ENCODE measurements around the gene CD300LG. TPM values are rescaled to one million over a fixed set of nuclear protein-coding genes. Genes with fewer than 3 reads are reported as not detected.

CD300LG gene
- total RNA-seq, 4 donors from 2014 or later, result 4.0 to 12.9 (median 8.1) TPM

- 87 to 91% methylated on average over 8 to 10 of the region's 10 CpGs for WGBS, 2 donors
- DNase-seq (ENCODE audit: low spot score in 2 of 2), result no peak
- H3K36me3 ChIP-seq, result peaks cover 0 to 65% (median 0%) of the 10 kb centered on the region in 3 donors
Measured at GRCh38 chr17:43812396-43813265, 34.3 kb upstream of the CD300LG start.

GRCh38 chr17:43813386-43813785 is 33.6 kb upstream of the CD300LG start:
- Histone ChIP-seq H3K27ac (no peak overlapping the region), H3K4me3 (no peak overlapping the region), H3K4me1 (no peaks in the 10 kb centered on the region), H3K27me3 (no peaks in the 10 kb centered on the region), H3K9me3 (no peaks in the 10 kb centered on the region), H3K36me3 (peaks cover 0 to 66% (median 0%) of the 10 kb centered on the region in 3 donors)
- TF ChIP-seq EP300 (IDR thresholded peaks at IDR 0.05) (no peak), POLR2A (IDR thresholded peaks at IDR 0.05) (no peak), CTCF (IDR thresholded peaks at IDR 0.05) (no peak)
- DNase-seq (ENCODE audit: low spot score in 2 of 2), result no peak
- WGBS, 2 donors, result 67 to 87% methylated on average over 3 of the region's 3 CpGs

More at GRCh38 chr17:43812396-43813265, 34.3 kb upstream of the CD300LG start:
- Histone ChIP-seq H3K9me3 (no peaks in the 10 kb centered on the region), H3K27me3 (no peaks in the 10 kb centered on the region), H3K27ac (no peak overlapping the region), H3K4me3 (no peak overlapping the region), H3K4me1 (no peaks in the 10 kb centered on the region)
- TF ChIP-seq POLR2A (IDR thresholded peaks at IDR 0.05), result no peak
- no peak for TF ChIP-seq CTCF (IDR thresholded peaks at IDR 0.05)
- no peak for TF ChIP-seq EP300 (IDR thresholded peaks at IDR 0.05)

- DNase-seq (ENCODE audit: low spot score in 2 of 2), result no peak
- Histone ChIP-seq H3K4me1 (no peaks in the 10 kb centered on the region), H3K27me3 (no peaks in the 10 kb centered on the region), H3K4me3 (no peak overlapping the region), H3K36me3 (peaks cover 0 to 66% (median 0%) of the 10 kb centered on the region in 3 donors), H3K9me3 (no peaks in the 10 kb centered on the region), H3K27ac (no peak overlapping the region)
- TF ChIP-seq POLR2A (IDR thresholded peaks at IDR 0.05) (no peak), CTCF (IDR thresholded peaks at IDR 0.05) (no peak), EP300 (IDR thresholded peaks at IDR 0.05) (no peak)
- WGBS, 2 donors, result 86 to 94% methylated on average over 12 of the region's 12 CpGs
Measured at GRCh38 chr17:43814026-43814425, 33.0 kb upstream of the CD300LG start.

- TF ChIP-seq POLR2A (IDR thresholded peaks at IDR 0.05) (no peak), CTCF (IDR thresholded peaks at IDR 0.05) (no peak), EP300 (IDR thresholded peaks at IDR 0.05) (no peak)
- H3K27me3 ChIP-seq, result no peaks in the 10 kb centered on the region
- WGBS, 2 donors, result 10 to 11% methylated on average over 1 of the region's 1 CpG
- H3K36me3 ChIP-seq, result peaks cover 0 to 61% (median 0%) of the 10 kb centered on the region in 3 donors
- H3K4me3 ChIP-seq, result no peak overlapping the region
- no peaks in the 10 kb centered on the region for H3K9me3 ChIP-seq
- H3K4me1 ChIP-seq, result no peaks in the 10 kb centered on the region
- no peak for DNase-seq (ENCODE audit: low spot score in 2 of 2)
- no peak overlapping the region for H3K27ac ChIP-seq
Measured at GRCh38 chr17:43814714-43815113, 32.3 kb upstream of the CD300LG start.
